H1 (cell line): ENCODE data around the gene GDPD3. TPM values are rescaled to one million over a fixed set of nuclear protein-coding genes. Genes with fewer than 3 reads are reported as not detected.
A peak's percentile ranks its signal among the peaks of the same experiment; 100 is the strongest.

Experiments used
- CTCF ChIA-PET: fragments of 300-600 bp; sonication (Branson Sonifier 250); formaldehyde crosslinking; loops from one replicate; lab custom pipeline; 2021; ENCODE audit not compliant: partially characterized antibody; lab: Charles Lee
- POLR2A ChIA-PET: fragments of 300-600 bp; sonication (Branson Sonifier 250); formaldehyde crosslinking; loops from one replicate; lab custom pipeline; 2021; ENCODE audit warnings: inconsistent platforms; ENCODE audit not compliant: partially characterized antibody; lab: Charles Lee
- DNase-seq, 2 experiments: peaks; one replicate each; pipeline versions ENCODE4 v3.0.0 to v3.0.0-alpha.2; 2010 to 2022; ENCODE audit warnings: low spot score in 2 of 2, low read depth in 1 of 2, mixed read lengths in 1 of 2
- FAIRE-seq: peaks from 2 replicates; lab custom pipeline; 2011; peaks lifted over from hg19 to GRCh38; lab: Jason Lieb, UNC
- H2AFZ ChIP-seq: 2 replicates; pipeline ENCODE4 v1.8.1; 2012; ENCODE audit warnings: low read length, inconsistent platforms
- H2AK5ac ChIP-seq: 2 replicates; pipeline ENCODE4 v1.6.1; 2013; ENCODE audit warnings: low read depth, low read length
- H2BK120ac ChIP-seq: replicated peaks from 2 replicates; pipeline ENCODE3; 2013; ENCODE audit warnings: low read depth, low read length, inconsistent platforms
- H2BK12ac ChIP-seq: 2 replicates; pipeline ENCODE4 v1.6.1; 2013; ENCODE audit warnings: low read depth, low read length
- H2BK15ac ChIP-seq: 2 replicates; pipeline ENCODE4 v1.6.1; 2013; ENCODE audit warnings: low read length
- H2BK20ac ChIP-seq: 2 replicates; pipeline ENCODE4 v1.6.1; 2013; ENCODE audit warnings: low read length
- H2BK5ac ChIP-seq: 2 replicates; pipeline ENCODE4 v1.6.1; 2013; ENCODE audit warnings: low read depth, low read length
- H3K14ac ChIP-seq: 2 replicates; pipeline ENCODE4 v1.6.1; 2013; ENCODE audit warnings: inconsistent platforms; ENCODE audit not compliant: insufficient read length
- H3K18ac ChIP-seq: 2 replicates; pipeline ENCODE4 v1.6.1; 2013; ENCODE audit warnings: low read length; ENCODE audit errors: extremely low read depth
- H3K23ac ChIP-seq: 2 replicates; pipeline ENCODE4 v1.6.1; 2013; ENCODE audit warnings: inconsistent platforms; ENCODE audit not compliant: insufficient read length
- H3K23me2 ChIP-seq: 2 replicates; pipeline ENCODE4 v1.6.1; 2013; ENCODE audit warnings: low read depth, low read length
- H3K27ac ChIP-seq: 2 replicates; pipeline ENCODE4 v1.6.1; 2011; ENCODE audit warnings: low read depth, low read length, inconsistent platforms
- H3K27me3 ChIP-seq, 4 experiments: replicated peaks in 1 of 4; 1 replicate in 1 of 4; 2 replicates in 3 of 4; pipeline versions ENCODE4 v1.6.1 to v1.8.1; 2011 to 2013; ENCODE audit warnings: low read length in 3 of 4, mild to moderate bottlenecking in 3 of 4, inconsistent platforms in 2 of 4, mixed read lengths in 2 of 4, moderate library complexity in 1 of 4; ENCODE audit not compliant: control insufficient read depth in 3 of 4, insufficient read depth in 3 of 4; ENCODE audit errors: extremely low read depth in 1 of 4
- H3K36me3 ChIP-seq, 4 experiments: 2 replicates each; pipeline versions ENCODE4 v1.6.1 to v1.8.1; 2011 to 2013; ENCODE audit warnings: mild to moderate bottlenecking in 4 of 4, low read length in 3 of 4, moderate library complexity in 2 of 4, control low read depth in 1 of 4, inconsistent platforms in 1 of 4; ENCODE audit not compliant: insufficient read depth in 4 of 4, control insufficient read depth in 2 of 4
- H3K4ac ChIP-seq: replicated peaks from 2 replicates; pipeline ENCODE3; 2013; ENCODE audit warnings: low read length, low read depth, mixed read lengths, inconsistent platforms; ENCODE audit not compliant: insufficient read length
- H3K4me1 ChIP-seq, 4 experiments: replicated peaks in 1 of 4; 1 replicate in 1 of 4; 2 replicates in 3 of 4; pipeline versions ENCODE4 v1.6.1 to v1.8.1; 2011 to 2013; ENCODE audit warnings: low read length in 3 of 4, inconsistent platforms in 2 of 4, mixed read lengths in 1 of 4; ENCODE audit not compliant: insufficient read depth in 4 of 4, control insufficient read depth in 3 of 4
- H3K4me2 ChIP-seq, 2 experiments: 2 replicates each; pipeline versions ENCODE4 v1.6.1 to v1.8.1; 2011 to 2013; ENCODE audit warnings: low read depth in 2 of 2, low read length in 2 of 2, control low read depth in 1 of 2, inconsistent platforms in 1 of 2, mild to moderate bottlenecking in 1 of 2; ENCODE audit not compliant: insufficient read depth in 1 of 2
- H3K4me3 ChIP-seq, 4 experiments: fragments of 200-600, 300-600 bp in 1 of 4; sonication (generic), shearing (Covaris generic), sonication (Bioruptor Twin) in 1 of 4; 2 replicates each; pipeline versions ENCODE4 v1.5.1 to v1.8.1; 2011 to 2016; ENCODE audit warnings: low read length in 4 of 4, low read depth in 3 of 4, control low read depth in 2 of 4, inconsistent platforms in 2 of 4, mild to moderate bottlenecking in 2 of 4, mixed read lengths in 1 of 4, moderate library complexity in 1 of 4; ENCODE audit not compliant: insufficient read depth in 2 of 4; ENCODE audit errors: extremely low read depth in 1 of 4
- H3K56ac ChIP-seq: replicated peaks from 2 replicates; pipeline ENCODE3; 2013; ENCODE audit warnings: low read depth, mild to moderate bottlenecking, mixed read lengths, low read length, inconsistent platforms; ENCODE audit not compliant: insufficient read length
- H3K79me1 ChIP-seq: 2 replicates; pipeline ENCODE4 v1.6.1; 2013; ENCODE audit warnings: low read depth, low read length, control low read depth
- H3K79me2 ChIP-seq, 2 experiments: 2 replicates each; pipeline versions ENCODE4 v1.6.1 to v1.8.1; 2012 to 2013; ENCODE audit warnings: low read length in 2 of 2, mild to moderate bottlenecking in 2 of 2, inconsistent platforms in 1 of 2; ENCODE audit not compliant: insufficient read depth in 2 of 2, control insufficient read depth in 1 of 2
- H3K9ac ChIP-seq, 4 experiments: replicated peaks in 1 of 4; 1 replicate in 1 of 4; 2 replicates in 3 of 4; pipeline versions ENCODE4 v1.6.1 to v1.8.1; 2011 to 2013; ENCODE audit warnings: low read depth in 3 of 4, low read length in 3 of 4, control low read depth in 2 of 4, mild to moderate bottlenecking in 2 of 4, moderate library complexity in 2 of 4, inconsistent platforms in 1 of 4; ENCODE audit errors: extremely low read depth in 1 of 4
- H3K9me3 ChIP-seq, 2 experiments: 2 replicates each; pipeline versions ENCODE4 v1.6.1 to v1.8.1; 2012 to 2013; ENCODE audit warnings: mild to moderate bottlenecking in 2 of 2, moderate library complexity in 2 of 2, control low read depth in 1 of 2, inconsistent platforms in 1 of 2, low read depth in 1 of 2, low read length in 1 of 2, mixed read lengths in 1 of 2; ENCODE audit not compliant: insufficient read depth in 2 of 2
- H4K20me1 ChIP-seq, 2 experiments: replicated peaks in 1 of 2; 2 replicates each; pipeline versions ENCODE3 to v1.8.1; 2011 to 2013; ENCODE audit warnings: inconsistent platforms in 2 of 2, low read length in 2 of 2, mild to moderate bottlenecking in 1 of 2; ENCODE audit not compliant: insufficient read depth in 2 of 2, control insufficient read depth in 1 of 2
- H4K5ac ChIP-seq: 2 replicates; pipeline ENCODE4 v1.6.1; 2013; ENCODE audit warnings: low read length, low read depth, mixed read lengths, inconsistent platforms; ENCODE audit not compliant: insufficient read length
- H4K8ac ChIP-seq: 2 replicates; pipeline ENCODE4 v1.8.0; 2013; ENCODE audit warnings: mild to moderate bottlenecking, moderate library complexity, low read length, inconsistent platforms; ENCODE audit not compliant: insufficient read depth; ENCODE audit errors: extremely low read depth
- H4K91ac ChIP-seq: replicated peaks from 2 replicates; pipeline ENCODE3; 2013; ENCODE audit warnings: low read length, mixed read lengths, inconsistent platforms; ENCODE audit not compliant: insufficient read length
- ATF2 ChIP-seq: IDR thresholded peaks from 2 replicates; pipeline ENCODE4 v1.6.1; 2012; ENCODE audit warnings: low read length, inconsistent platforms
- BCL11A ChIP-seq, 2 experiments: IDR thresholded peaks; one replicate each; pipeline ENCODE4 v1.6.1; 2011; ENCODE audit warnings: low read depth in 2 of 2, low read length in 2 of 2, mild to moderate bottlenecking in 2 of 2
- JUND ChIP-seq: IDR thresholded peaks from 2 replicates; pipeline ENCODE4 v1.6.1; 2011; ENCODE audit warnings: mild to moderate bottlenecking, improper control_type of control experiment, low read length
- KDM4A ChIP-seq: IDR thresholded peaks from one replicate; pipeline ENCODE4 v1.7.1; 2012; ENCODE audit warnings: low read depth, mild to moderate bottlenecking, moderate library complexity, low read length, inconsistent platforms; ENCODE audit not compliant: severe bottlenecking
- NRF1 ChIP-seq: IDR thresholded peaks from 2 replicates; pipeline ENCODE4 v1.6.1; 2011; ENCODE audit warnings: mild to moderate bottlenecking, low read depth, low read length, improper control_type of control experiment
- PHF8 ChIP-seq: fragments of 200-600 bp; sonication (generic); conservative IDR thresholded peaks from 2 replicates; pipeline ENCODE4 v1.7.1; 2012; ENCODE audit warnings: low read depth, mild to moderate bottlenecking, inconsistent platforms, low read length, moderate library complexity
- RBBP5 ChIP-seq: IDR thresholded peaks from 2 replicates; pipeline ENCODE4 v1.7.1; 2012; ENCODE audit warnings: low read depth, mild to moderate bottlenecking, inconsistent platforms, low read length, moderate library complexity, borderline replicate concordance
- RNF2 ChIP-seq: fragments of 200-900, 300-1000 bp; sonication (generic); IDR thresholded peaks from 2 replicates; pipeline ENCODE4 v1.7.1; 2016; ENCODE audit warnings: borderline replicate concordance, low read depth, mild to moderate bottlenecking, antibody characterized with exemption, low read length; ENCODE audit not compliant: poor library complexity, severe bottlenecking; ENCODE audit errors: missing control alignments
- WGBS, 2 experiments: shearing (Covaris generic) in 1 of 2; methylation state at CpG; one replicate each; pipeline versions ENCODE4 v1.1.6 to v1.1.7; 2013 to 2015; ENCODE audit warnings: low lambda C conversion rate in 2 of 2, mixed read lengths in 2 of 2, inconsistent platforms in 1 of 2, low coverage in 1 of 2, missing lambda C conversion rate in 1 of 2; ENCODE audit not compliant: insufficient replicate concordance in 2 of 2, insufficient coverage in 1 of 2, insufficient read length in 1 of 2; ENCODE audit errors: extremely low coverage in 1 of 2, missing lambda C conversion rate in 1 of 2; 5-methylcytosine and 5-hydroxymethylcytosine counted together
- polyA plus RNA-seq, 7 experiments: library from polyadenylated mRNA; depleted of rRNA in 3 of 7; stranded (reverse) in 5 of 7; unstranded in 2 of 7; fragments of >200 nt in 5 of 7; fragments of 200-250 nt in 2 of 7; gene quantifications; 1 replicate in 5 of 7; 2 replicates in 1 of 7; 4 replicates in 1 of 7; pipeline versions ENCODE4 v1.2.1 to v1.2.3, GENCODE V29; 2011 to 2013; ENCODE audit warnings: missing spikeins in 2 of 7, mixed read lengths in 2 of 7
- total RNA-seq: library from RNA; stranded (reverse); fragmentation: NEBNext Ultra II Directional; extraction: Animal tissue kit (Norgen Biotek cat#: 25700); gene quantifications from 2 replicates; pipeline ENCODE4 v1.2.1, GENCODE V29; 2021

GDPD3 gene
- total and polyA plus RNA-seq, 2 of the 8 experiments (the other 6 are each of a cell fraction or from before 2014, with no cell fraction given), result 0.20 TPM; not detected in 1

DNA sequence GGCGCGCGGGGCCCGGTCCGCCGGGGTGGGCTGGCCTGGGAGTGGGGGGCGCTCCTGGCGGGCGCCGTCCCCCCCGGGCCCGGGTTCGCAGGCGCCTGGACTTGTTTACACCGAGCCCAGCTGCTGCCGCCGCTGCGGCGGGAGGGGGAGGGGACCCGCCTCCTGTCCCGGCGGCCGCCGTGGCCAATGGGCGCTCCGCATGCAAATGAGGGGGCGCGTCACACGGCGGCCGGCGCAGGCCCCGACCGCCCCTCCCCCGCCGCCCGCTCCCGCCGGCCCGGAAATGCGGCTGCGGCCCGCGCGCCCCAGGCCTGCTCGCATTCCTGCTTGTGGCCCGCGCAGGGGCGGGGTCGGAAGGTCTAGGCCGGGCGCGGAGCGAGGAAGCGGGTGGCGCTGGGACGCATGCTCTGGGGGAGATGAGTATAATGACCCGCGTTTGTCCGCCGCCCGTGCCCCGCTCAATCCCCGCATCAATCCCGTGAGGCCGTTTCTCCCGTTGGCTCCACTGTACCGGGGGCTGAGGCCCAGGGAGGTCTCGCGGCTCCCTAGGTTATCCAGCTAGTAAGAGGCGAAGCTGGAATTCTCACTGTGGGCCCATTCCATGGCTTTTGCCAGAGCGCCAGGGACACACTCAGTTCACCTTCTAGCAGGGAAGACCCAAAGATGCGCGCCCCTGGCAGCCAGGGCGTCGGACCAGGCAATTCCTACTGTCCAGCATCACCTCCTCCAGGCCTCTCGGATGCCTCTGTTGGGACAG is 17.1 kb downstream of the GDPD3 start, which contains the start of gene YPEL3:
Gene YPEL3, minus strand, starts transcription at position 109 of the 757 bp plus-strand sequence. CDS start 731 bp downstream, outside the sequence.
- 1% methylated on average over 30 of the region's 77 CpGs; no CpG with 5 or more reads in 1 of the 2 experiments for WGBS, 2 experiments
- no peak for TF ChIP-seq JUND
- TF ChIP-seq BCL11A (IDR thresholded peaks at IDR 0.05; ENCODE audit: low read depth in 2 of 2, low read length in 2 of 2), result no peak
- TF ChIP-seq PHF8, result peak; percentile 77
- TF ChIP-seq NRF1, result peak; percentile 25; the same call in 1 of the 2 replicates
- peak; percentile 56 for TF ChIP-seq KDM4A
- no peak for TF ChIP-seq RNF2
- peak; percentile 47; the same call in 1 of the 2 replicates for TF ChIP-seq RBBP5
- TF ChIP-seq ATF2, result 0 out of 2 replicates have a peak, but pooled peaks have one; percentile 8

More for the DNA sequence above, 17.1 kb downstream of the GDPD3 start, which contains the start of gene YPEL3:
- Histone ChIP-seq H3K27me3 (no peaks in the 10 kb centered on the region), H2BK5ac (peak within 1 kb of the TSS; percentile 96), H3K9me3 (no peaks in the 10 kb centered on the region), H3K23me2 (peaks cover 24% of the 10 kb centered on the region; the same call in 1 of the 2 replicates), H3K56ac (peak within 1 kb of the TSS; percentile 92), H3K4me1 (peaks cover 0 to 19% (median 8%) of the 10 kb centered on the region in 4 experiments; a peak in 6 of 7 replicates), H3K36me3 (peaks cover 0 to 4% (median 3%) of the 10 kb centered on the region in 4 experiments; a peak in 3 of 8 replicates), H3K79me1 (peaks cover 3% of the 10 kb centered on the region), H4K20me1 (peaks cover 1 to 18% of the 10 kb centered on the region in 2 experiments), H2AK5ac (peak within 1 kb of the TSS; percentile 29; the same call in 1 of the 2 replicates), H3K27ac (peak within 1 kb of the TSS; percentile 98), H3K9ac (peak within 1 kb of the TSS; percentile 73 to 98 (median 96)), H2AFZ (peak within 1 kb of the TSS; percentile 36; the same call in 1 of the 2 replicates), H4K8ac (peak within 1 kb of the TSS; percentile 99), H3K23ac (no peak within 1 kb of the TSS), H2BK20ac (0 out of 2 replicates have a peak within 1 kb of the TSS, but pooled peaks have one; percentile 32), H4K5ac (peak within 1 kb of the TSS; percentile 92), H2BK120ac (peak within 1 kb of the TSS; percentile 89), H2BK12ac (peak within 1 kb of the TSS; percentile 88), H3K14ac (peak within 1 kb of the TSS; percentile 70), H4K91ac (peak within 1 kb of the TSS; percentile 94), H3K18ac (peak within 1 kb of the TSS; percentile 88), H3K4ac (peak within 1 kb of the TSS; percentile 73), H3K4me2 (peak within 1 kb of the TSS; percentile 56 to 94), H3K79me2 (peaks cover 11 to 50% of the 10 kb centered on the region in 2 experiments), H3K4me3 (peak within 1 kb of the TSS; percentile 80 to 100 (median 98)), H2BK15ac (peak within 1 kb of the TSS; percentile 72; the same call in 1 of the 2 replicates)
- DNase-seq (peak; percentile 78 to 88), FAIRE-seq (no peak)
- ChIA-PET POLR2A (interaction anchor here (0.7 to 14.0 kb wide), 10 partner anchors 10 to 520 kb away, joined by 3 to 353 read pairs (median 4); partner anchors contain the start of genes ALDOA, CORO1A, GDPD3 and PPP4C), CTCF (interaction anchor here (0.9 to 1.1 kb wide), 3 partner anchors 16 to 41 kb away, joined by 4 to 8 read pairs (median 5); no protein-coding TSS in a partner anchor)
